SK-N-SH (cell line): Measurements from ENCODE around the gene MAPK10. TPM values are rescaled to one million over a fixed set of nuclear protein-coding genes. Genes with fewer than 3 reads are reported as not detected.

Experiments used
- CTCF ChIA-PET: fragments of 300-600, 350-600 bp; formaldehyde crosslinking; extraction: SDS; loops from one replicate; lab custom pipeline; 2021; lab: Yijun Ruan, JAX
- POLR2A ChIA-PET: fragments of 350-600 bp; sonication (Branson Sonifier 250); formaldehyde crosslinking; extraction: SDS; loops from one replicate; lab custom pipeline; 2020; ENCODE audit warnings: antibody characterized with exemption, inconsistent platforms; lab: Yijun Ruan, JAX
- DNase-seq: peaks from one replicate; pipeline ENCODE4 v3.0.0; 2012
- H2AFZ ChIP-seq: fragments of 200-600 bp; sonication (generic); 2 replicates; pipeline ENCODE4 v1.8.1; 2016; ENCODE audit warnings: antibody characterized with exemption, mild to moderate bottlenecking, low read depth
- H3F3A ChIP-seq: fragments of 200-600 bp; sonication (generic); replicated peaks from 2 replicates; pipeline ENCODE3; 2016; ENCODE audit warnings: antibody characterized with exemption, mild to moderate bottlenecking; ENCODE audit not compliant: insufficient read depth
- H3K27ac ChIP-seq, 2 experiments: fragments of 200-500 bp in 1 of 2; fragments of 200-600 bp in 1 of 2; sonication (Bioruptor generic) in 1 of 2; sonication (generic), shearing (Covaris generic) in 1 of 2; 2 replicates each; pipeline versions ENCODE4 v1.5.1 to v1.6.1; 2014 to 2016; ENCODE audit warnings: low read depth in 2 of 2, inconsistent platforms in 1 of 2, low read length in 1 of 2, mild to moderate bottlenecking in 1 of 2, mixed read lengths in 1 of 2
- H3K27me3 ChIP-seq: fragments of 200-600 bp; sonication (generic), shearing (Covaris generic); 2 replicates; pipeline ENCODE4 v1.6.1; 2016; ENCODE audit warnings: mixed run types; ENCODE audit not compliant: insufficient read depth
- H3K36me3 ChIP-seq, 2 experiments: fragments of 200-500 bp in 1 of 2; fragments of 200-600 bp in 1 of 2; sonication (Bioruptor generic) in 1 of 2; sonication (generic) in 1 of 2; replicated peaks in 1 of 2; 2 replicates each; pipeline versions ENCODE3 to v1.5.1; 2014 to 2016; ENCODE audit warnings: low read length in 1 of 2, mild to moderate bottlenecking in 1 of 2; ENCODE audit not compliant: insufficient read depth in 2 of 2, control insufficient read depth in 1 of 2
- H3K4me1 ChIP-seq, 2 experiments: fragments of 200-500 bp in 1 of 2; fragments of 200-600 bp in 1 of 2; sonication (Bioruptor generic) in 1 of 2; sonication (generic), shearing (Covaris generic) in 1 of 2; 2 replicates each; pipeline versions ENCODE4 v1.5.1 to v1.6.1; 2014 to 2016; ENCODE audit warnings: low read depth in 1 of 2, low read length in 1 of 2, mixed run types in 1 of 2; ENCODE audit not compliant: insufficient read depth in 2 of 2, control insufficient read depth in 1 of 2
- H3K4me2 ChIP-seq: fragments of 200-600 bp; sonication (generic), shearing (Covaris generic); 2 replicates; pipeline ENCODE4 v1.6.1; 2017; ENCODE audit warnings: mixed run types
- H3K4me3 ChIP-seq, 2 experiments: fragments of 200-500 bp in 1 of 2; fragments of 200-600 bp in 1 of 2; sonication (Bioruptor generic) in 1 of 2; sonication (generic), shearing (Covaris generic) in 1 of 2; 2 replicates each; pipeline versions ENCODE4 v1.5.1 to v1.8.1; 2014 to 2016; ENCODE audit warnings: low read depth in 2 of 2, inconsistent platforms in 1 of 2, low read length in 1 of 2, mild to moderate bottlenecking in 1 of 2, mixed read lengths in 1 of 2, moderate library complexity in 1 of 2
- H3K79me2 ChIP-seq: fragments of 200-600 bp; sonication (generic); 2 replicates; pipeline ENCODE4 v1.8.1; 2017; ENCODE audit warnings: mild to moderate bottlenecking; ENCODE audit not compliant: insufficient read depth
- H3K9ac ChIP-seq: fragments of 200-600 bp; sonication (generic); 2 replicates; pipeline ENCODE4 v1.6.1; 2017; ENCODE audit warnings: mixed run types
- H3K9me2 ChIP-seq: fragments of 200-600 bp; sonication (generic); 2 replicates; pipeline ENCODE4 v1.6.1; 2017; ENCODE audit warnings: mixed run types
- H3K9me3 ChIP-seq: fragments of 200-600 bp; sonication (generic); 2 replicates; pipeline ENCODE4 v1.6.1; 2017; ENCODE audit warnings: mixed run types, mild to moderate bottlenecking, moderate library complexity
- H4K20me1 ChIP-seq: fragments of 200-600 bp; sonication (generic); 2 replicates; pipeline ENCODE4 v1.6.1; 2017; ENCODE audit warnings: mild to moderate bottlenecking, mixed run types; ENCODE audit not compliant: insufficient read depth
- ELF1 ChIP-seq: IDR thresholded peaks from 2 replicates; pipeline ENCODE4 v1.4.0; 2012
- FOSL2 ChIP-seq: IDR thresholded peaks from 2 replicates; pipeline ENCODE4 v1.4.0; 2012; ENCODE audit warnings: low read depth, mild to moderate bottlenecking, moderate library complexity, borderline replicate concordance
- FOXJ3 ChIP-seq: sonication (generic); formaldehyde crosslinking; IDR thresholded peaks from 2 replicates; pipeline ENCODE4 v1.5.1; 2020; ENCODE audit warnings: mild to moderate bottlenecking, missing genetic modification reagents
- JUND ChIP-seq: IDR thresholded peaks from 2 replicates; pipeline ENCODE4 v1.4.0; 2012
- MXI1 ChIP-seq: IDR thresholded peaks from 2 replicates; pipeline ENCODE4 v1.6.1; 2012; ENCODE audit warnings: mild to moderate bottlenecking, low read depth, low read length, improper control_type of control experiment
- RAD21 ChIP-seq: IDR thresholded peaks from 2 replicates; pipeline ENCODE4 v1.6.1; 2012; ENCODE audit warnings: mild to moderate bottlenecking, low read length
- RCOR1 ChIP-seq: fragments of 150-350 bp; IDR thresholded peaks from 2 replicates; pipeline ENCODE4 v1.6.1; 2017; ENCODE audit warnings: antibody characterized with exemption, low read length
- RXRA ChIP-seq: IDR thresholded peaks from 2 replicates; pipeline ENCODE4 v1.4.0; 2012; ENCODE audit warnings: low read depth, mild to moderate bottlenecking, borderline replicate concordance
- SMC3 ChIP-seq: IDR thresholded peaks from 2 replicates; pipeline ENCODE4 v1.6.1; 2012; ENCODE audit warnings: low read depth, low read length, improper control_type of control experiment
- TCF12 ChIP-seq: IDR thresholded peaks from 2 replicates; pipeline ENCODE4 v1.4.0; 2012
- YY1 ChIP-seq: IDR thresholded peaks from 2 replicates; pipeline ENCODE4 v1.4.0; 2012; ENCODE audit warnings: low read depth, mild to moderate bottlenecking
- polyA plus RNA-seq, 3 experiments: library from polyadenylated mRNA; depleted of rRNA; stranded (reverse); fragments of >200 nt; gene quantifications; 2 replicates each; pipeline ENCODE4 v1.2.3, GENCODE V29; 2012
- TF ChIP-seq, protein P1 (sequence below): IDR thresholded peaks from 2 replicates; pipeline ENCODE4 v1.4.0; 2012; ENCODE audit warnings: low read depth
- TF ChIP-seq, protein P2 (sequence below): IDR thresholded peaks from 2 replicates; pipeline ENCODE4 v1.6.1; 2012; ENCODE audit warnings: mild to moderate bottlenecking, low read depth, low read length, moderate library complexity
- TF ChIP-seq, protein P3 (sequence below): IDR thresholded peaks from 2 replicates; pipeline ENCODE4; 2012
- TF ChIP-seq, protein P4 (sequence below): IDR thresholded peaks from 2 replicates; pipeline ENCODE4 v1.4.0; 2012; ENCODE audit warnings: low read depth, borderline replicate concordance
- TF ChIP-seq, protein P5 (sequence below): fragments of 200-600 bp; sonication (generic); IDR thresholded peaks from 2 replicates; pipeline ENCODE4 v1.6.1; 2017; ENCODE audit warnings: antibody characterized with exemption, mild to moderate bottlenecking, moderate library complexity

Gene MAPK10
- polyA plus RNA-seq, 1 of the 3 experiments (the other 2 are of a cell fraction): 8.1 TPM

DNA sequence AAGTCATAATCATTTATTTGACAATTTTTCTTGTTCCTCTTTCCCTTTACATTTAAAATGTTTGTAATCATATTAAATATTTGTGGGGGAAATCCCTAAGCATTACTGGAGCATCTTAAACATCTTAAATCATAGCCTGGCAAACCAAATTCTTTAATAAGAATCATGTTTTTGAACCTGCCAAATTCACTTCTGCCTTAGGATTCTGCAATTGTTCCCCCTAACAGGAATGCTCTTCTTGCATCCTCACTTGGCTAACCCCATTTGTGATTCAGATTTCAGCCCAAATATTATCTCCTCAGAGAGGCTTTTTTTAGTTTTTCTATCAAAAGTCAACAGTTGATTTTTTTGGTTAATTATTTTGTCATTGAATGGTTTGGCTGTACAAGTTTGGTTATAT, 241.1 kb downstream of the MAPK10 start:
- Histone ChIP-seq H3K4me1 (peaks cover 0 to 11% of the 10 kb centered on the region in 2 experiments), H2AFZ (no peak overlapping the region), H3K9ac (no peak overlapping the region), H3K36me3 (no peaks in the 10 kb centered on the region), H3K79me2 (no peaks in the 10 kb centered on the region), H4K20me1 (no peaks in the 10 kb centered on the region), H3K9me3 (no peaks in the 10 kb centered on the region), H3K27me3 (no peaks in the 10 kb centered on the region), H3F3A (peaks cover 13% of the 10 kb centered on the region), H3K4me3 (no peak overlapping the region), H3K4me2 (peak overlapping the region; percentile 54; the same call in 1 of the 2 replicates), H3K9me2 (no peaks in the 10 kb centered on the region), H3K27ac (peak overlapping the region; percentile 82 to 91; a peak in 3 of 4 replicates)
- no peak for DNase-seq
- POLR2A ChIA-PET: no interaction called here
- TF ChIP-seq MXI1 (no peak), RXRA (no peak), FOSL2 (no peak), FOXJ3 (CRISPR knock-in tag) (no peak), TCF12 (no peak), RCOR1 (no peak), RAD21 (no peak), YY1 (no peak), SMC3 (no peak), ELF1 (no peak), JUND (0 out of 2 replicates have a peak, but pooled peaks have one; percentile 5)
- TF ChIP-seq, protein P1, sequence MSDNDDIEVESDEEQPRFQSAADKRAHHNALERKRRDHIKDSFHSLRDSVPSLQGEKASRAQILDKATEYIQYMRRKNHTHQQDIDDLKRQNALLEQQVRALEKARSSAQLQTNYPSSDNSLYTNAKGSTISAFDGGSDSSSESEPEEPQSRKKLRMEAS: no peak
- TF ChIP-seq, protein P2, sequence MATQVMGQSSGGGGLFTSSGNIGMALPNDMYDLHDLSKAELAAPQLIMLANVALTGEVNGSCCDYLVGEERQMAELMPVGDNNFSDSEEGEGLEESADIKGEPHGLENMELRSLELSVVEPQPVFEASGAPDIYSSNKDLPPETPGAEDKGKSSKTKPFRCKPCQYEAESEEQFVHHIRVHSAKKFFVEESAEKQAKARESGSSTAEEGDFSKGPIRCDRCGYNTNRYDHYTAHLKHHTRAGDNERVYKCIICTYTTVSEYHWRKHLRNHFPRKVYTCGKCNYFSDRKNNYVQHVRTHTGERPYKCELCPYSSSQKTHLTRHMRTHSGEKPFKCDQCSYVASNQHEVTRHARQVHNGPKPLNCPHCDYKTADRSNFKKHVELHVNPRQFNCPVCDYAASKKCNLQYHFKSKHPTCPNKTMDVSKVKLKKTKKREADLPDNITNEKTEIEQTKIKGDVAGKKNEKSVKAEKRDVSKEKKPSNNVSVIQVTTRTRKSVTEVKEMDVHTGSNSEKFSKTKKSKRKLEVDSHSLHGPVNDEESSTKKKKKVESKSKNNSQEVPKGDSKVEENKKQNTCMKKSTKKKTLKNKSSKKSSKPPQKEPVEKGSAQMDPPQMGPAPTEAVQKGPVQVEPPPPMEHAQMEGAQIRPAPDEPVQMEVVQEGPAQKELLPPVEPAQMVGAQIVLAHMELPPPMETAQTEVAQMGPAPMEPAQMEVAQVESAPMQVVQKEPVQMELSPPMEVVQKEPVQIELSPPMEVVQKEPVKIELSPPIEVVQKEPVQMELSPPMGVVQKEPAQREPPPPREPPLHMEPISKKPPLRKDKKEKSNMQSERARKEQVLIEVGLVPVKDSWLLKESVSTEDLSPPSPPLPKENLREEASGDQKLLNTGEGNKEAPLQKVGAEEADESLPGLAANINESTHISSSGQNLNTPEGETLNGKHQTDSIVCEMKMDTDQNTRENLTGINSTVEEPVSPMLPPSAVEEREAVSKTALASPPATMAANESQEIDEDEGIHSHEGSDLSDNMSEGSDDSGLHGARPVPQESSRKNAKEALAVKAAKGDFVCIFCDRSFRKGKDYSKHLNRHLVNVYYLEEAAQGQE: no peak
- TF ChIP-seq, protein P3, sequence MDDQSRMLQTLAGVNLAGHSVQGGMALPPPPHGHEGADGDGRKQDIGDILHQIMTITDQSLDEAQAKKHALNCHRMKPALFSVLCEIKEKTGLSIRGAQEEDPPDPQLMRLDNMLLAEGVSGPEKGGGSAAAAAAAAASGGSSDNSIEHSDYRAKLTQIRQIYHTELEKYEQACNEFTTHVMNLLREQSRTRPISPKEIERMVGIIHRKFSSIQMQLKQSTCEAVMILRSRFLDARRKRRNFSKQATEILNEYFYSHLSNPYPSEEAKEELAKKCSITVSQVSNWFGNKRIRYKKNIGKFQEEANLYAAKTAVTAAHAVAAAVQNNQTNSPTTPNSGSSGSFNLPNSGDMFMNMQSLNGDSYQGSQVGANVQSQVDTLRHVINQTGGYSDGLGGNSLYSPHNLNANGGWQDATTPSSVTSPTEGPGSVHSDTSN: peak; percentile 15; the same call in 1 of the 2 replicates
- TF ChIP-seq, protein P4, sequence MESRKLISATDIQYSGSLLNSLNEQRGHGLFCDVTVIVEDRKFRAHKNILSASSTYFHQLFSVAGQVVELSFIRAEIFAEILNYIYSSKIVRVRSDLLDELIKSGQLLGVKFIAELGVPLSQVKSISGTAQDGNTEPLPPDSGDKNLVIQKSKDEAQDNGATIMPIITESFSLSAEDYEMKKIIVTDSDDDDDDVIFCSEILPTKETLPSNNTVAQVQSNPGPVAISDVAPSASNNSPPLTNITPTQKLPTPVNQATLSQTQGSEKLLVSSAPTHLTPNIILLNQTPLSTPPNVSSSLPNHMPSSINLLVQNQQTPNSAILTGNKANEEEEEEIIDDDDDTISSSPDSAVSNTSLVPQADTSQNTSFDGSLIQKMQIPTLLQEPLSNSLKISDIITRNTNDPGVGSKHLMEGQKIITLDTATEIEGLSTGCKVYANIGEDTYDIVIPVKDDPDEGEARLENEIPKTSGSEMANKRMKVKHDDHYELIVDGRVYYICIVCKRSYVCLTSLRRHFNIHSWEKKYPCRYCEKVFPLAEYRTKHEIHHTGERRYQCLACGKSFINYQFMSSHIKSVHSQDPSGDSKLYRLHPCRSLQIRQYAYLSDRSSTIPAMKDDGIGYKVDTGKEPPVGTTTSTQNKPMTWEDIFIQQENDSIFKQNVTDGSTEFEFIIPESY: no peak
- TF ChIP-seq, protein P5, sequence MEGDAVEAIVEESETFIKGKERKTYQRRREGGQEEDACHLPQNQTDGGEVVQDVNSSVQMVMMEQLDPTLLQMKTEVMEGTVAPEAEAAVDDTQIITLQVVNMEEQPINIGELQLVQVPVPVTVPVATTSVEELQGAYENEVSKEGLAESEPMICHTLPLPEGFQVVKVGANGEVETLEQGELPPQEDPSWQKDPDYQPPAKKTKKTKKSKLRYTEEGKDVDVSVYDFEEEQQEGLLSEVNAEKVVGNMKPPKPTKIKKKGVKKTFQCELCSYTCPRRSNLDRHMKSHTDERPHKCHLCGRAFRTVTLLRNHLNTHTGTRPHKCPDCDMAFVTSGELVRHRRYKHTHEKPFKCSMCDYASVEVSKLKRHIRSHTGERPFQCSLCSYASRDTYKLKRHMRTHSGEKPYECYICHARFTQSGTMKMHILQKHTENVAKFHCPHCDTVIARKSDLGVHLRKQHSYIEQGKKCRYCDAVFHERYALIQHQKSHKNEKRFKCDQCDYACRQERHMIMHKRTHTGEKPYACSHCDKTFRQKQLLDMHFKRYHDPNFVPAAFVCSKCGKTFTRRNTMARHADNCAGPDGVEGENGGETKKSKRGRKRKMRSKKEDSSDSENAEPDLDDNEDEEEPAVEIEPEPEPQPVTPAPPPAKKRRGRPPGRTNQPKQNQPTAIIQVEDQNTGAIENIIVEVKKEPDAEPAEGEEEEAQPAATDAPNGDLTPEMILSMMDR: no peak
- CTCF ChIA-PET: no interaction called here
